Karpas-422 (cell line): ENCODE results near the gene EIF2S3. TPM values are rescaled to one million over a fixed set of nuclear protein-coding genes. Genes with fewer than 3 reads are reported as not detected.

Source experiments
- DNase-seq: peaks from one replicate; pipeline ENCODE4 v3.0.0-alpha.2; 2015
- H2AFZ ChIP-seq: fragments of 200-600 bp; sonication (generic); 2 replicates; pipeline ENCODE4 v1.6.1; 2014; ENCODE audit warnings: antibody characterized with exemption, low read length, mixed read lengths
- H3K27ac ChIP-seq: fragments of 200-600 bp; sonication (generic); 2 replicates; pipeline ENCODE4 v1.5.1; 2014; ENCODE audit warnings: mild to moderate bottlenecking, low read length, moderate library complexity
- H3K27me3 ChIP-seq: fragments of 200-600 bp; sonication (generic); 2 replicates; pipeline ENCODE4 v1.6.1; 2014; ENCODE audit warnings: low read length, mixed read lengths
- H3K36me3 ChIP-seq: fragments of 200-600 bp; sonication (generic); 2 replicates; pipeline ENCODE4 v1.6.1; 2014; ENCODE audit warnings: low read length, mixed read lengths; ENCODE audit not compliant: insufficient read depth
- H3K4me1 ChIP-seq: fragments of 200-600 bp; sonication (generic); 2 replicates; pipeline ENCODE4 v1.6.1; 2014; ENCODE audit warnings: mild to moderate bottlenecking, low read length, mixed read lengths
- H3K4me2 ChIP-seq: fragments of 200-600 bp; sonication (generic); 2 replicates; pipeline ENCODE4 v1.6.1; 2014; ENCODE audit warnings: low read length, low read depth, mild to moderate bottlenecking; ENCODE audit not compliant: poor library complexity, severe bottlenecking
- H3K4me3 ChIP-seq: fragments of 200-600 bp; sonication (generic); 2 replicates; pipeline ENCODE4 v1.5.1; 2014; ENCODE audit warnings: mild to moderate bottlenecking, antibody characterized with exemption, low read length, mixed read lengths
- H3K79me2 ChIP-seq: fragments of 200-600 bp; sonication (generic); 2 replicates; pipeline ENCODE4 v1.6.1; 2014; ENCODE audit warnings: mild to moderate bottlenecking, low read length, mixed read lengths
- H3K9ac ChIP-seq: fragments of 200-600 bp; sonication (generic); 2 replicates; pipeline ENCODE4 v1.6.0; 2014; ENCODE audit warnings: low read length
- H3K9me2 ChIP-seq: fragments of 200-600 bp; sonication (generic), shearing (Covaris generic); replicated peaks from 2 replicates; pipeline ENCODE4 v1.6.0; 2014; ENCODE audit warnings: mild to moderate bottlenecking, low read length, moderate library complexity; ENCODE audit not compliant: insufficient read depth
- H3K9me3 ChIP-seq: fragments of 300-700, 200-600 bp; sonication (generic); 2 replicates; pipeline ENCODE4 v1.6.1; 2014; ENCODE audit warnings: low read length, mixed read lengths
- H4K20me1 ChIP-seq: fragments of 200-600 bp; sonication (generic); 2 replicates; pipeline ENCODE4 v1.6.1; 2014; ENCODE audit warnings: mild to moderate bottlenecking, antibody characterized with exemption, low read length, low read depth; ENCODE audit not compliant: insufficient read depth
- total RNA-seq: library from RNA; depleted of rRNA; stranded (reverse); fragments of >200 nt; shearing (Covaris generic); gene quantifications from 2 replicates; pipeline ENCODE4 v1.2.3, GENCODE V29; 2014; ENCODE audit warnings: low replicate concordance; rRNA removed

The EIF2S3 gene
- total RNA-seq, 1 experiment from 2014 or later = 198 TPM

DNA sequence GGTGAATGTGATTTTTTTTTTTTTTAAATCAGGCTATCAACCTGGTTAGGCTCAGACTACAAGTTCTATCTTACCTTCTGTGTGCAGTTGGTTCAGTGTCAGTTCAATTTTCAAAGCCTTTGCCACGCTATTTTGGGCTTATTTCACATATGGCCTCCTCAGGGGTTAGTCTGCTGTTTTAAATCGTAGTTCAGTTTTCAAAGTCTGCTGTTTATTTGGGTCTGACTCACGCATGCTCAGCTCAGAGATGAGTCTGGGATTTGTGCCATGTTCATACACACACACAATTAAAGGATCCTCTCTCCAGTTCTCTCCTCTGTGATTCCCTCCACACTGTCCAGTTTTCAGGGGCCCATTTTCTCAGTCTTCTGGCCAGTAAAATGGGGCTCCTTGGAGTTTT is 62.5 kb downstream of the EIF2S3 start:
- Histone ChIP-seq H3K79me2 (no peaks in the 10 kb centered on the region), H2AFZ (no peak overlapping the region)

DNA sequence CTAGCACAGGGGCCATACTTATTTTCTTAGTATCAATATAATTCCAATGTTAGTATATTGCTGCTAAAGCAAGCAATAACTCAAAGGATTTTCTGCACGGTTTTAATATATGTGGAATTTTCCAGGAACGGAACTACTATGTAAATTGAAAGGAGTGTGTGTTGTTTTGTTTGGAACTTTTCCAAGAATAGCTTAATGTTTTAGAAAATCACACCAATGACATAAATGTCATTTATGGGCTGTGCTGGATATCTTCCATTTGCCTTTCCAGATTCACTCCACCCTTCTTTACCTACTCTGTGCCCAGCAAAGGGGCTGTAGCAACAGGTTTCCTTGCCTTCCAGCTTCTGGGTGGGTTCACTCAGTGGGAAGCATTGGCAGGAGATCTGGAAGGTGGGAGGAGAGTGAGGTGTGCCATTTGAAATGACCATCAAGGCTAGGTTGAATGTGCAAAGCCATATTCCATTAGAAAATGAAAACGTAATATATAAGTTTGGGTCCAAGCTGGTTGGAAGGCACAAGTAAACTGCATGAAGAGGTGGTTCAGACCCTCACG is 69.6 kb downstream of the EIF2S3 start:
- Histone ChIP-seq H3K27me3 (no peaks in the 10 kb centered on the region), H3K9ac (no peak overlapping the region), H3K4me1 (no peaks in the 10 kb centered on the region), H3K36me3 (no peaks in the 10 kb centered on the region), H3K79me2 (no peaks in the 10 kb centered on the region), H3K4me3 (no peak overlapping the region), H3K27ac (no peak overlapping the region), H3K4me2 (no peak overlapping the region), H3K9me2 (no peaks in the 10 kb centered on the region), H2AFZ (no peak overlapping the region), H4K20me1 (no peaks in the 10 kb centered on the region), H3K9me3 (no peaks in the 10 kb centered on the region)
- no peak for DNase-seq

More for the DNA sequence above, 62.5 kb downstream of the EIF2S3 start:
- Histone ChIP-seq H3K9me2 (no peaks in the 10 kb centered on the region), H3K4me2 (no peak overlapping the region), H3K9ac (no peak overlapping the region), H3K27me3 (no peaks in the 10 kb centered on the region), H4K20me1 (no peaks in the 10 kb centered on the region), H3K4me1 (no peaks in the 10 kb centered on the region; the same call in 1 of the 2 replicates), H3K4me3 (no peak overlapping the region), H3K27ac (no peak overlapping the region), H3K9me3 (no peaks in the 10 kb centered on the region), H3K36me3 (no peaks in the 10 kb centered on the region)
- DNase-seq = no peak

DNA sequence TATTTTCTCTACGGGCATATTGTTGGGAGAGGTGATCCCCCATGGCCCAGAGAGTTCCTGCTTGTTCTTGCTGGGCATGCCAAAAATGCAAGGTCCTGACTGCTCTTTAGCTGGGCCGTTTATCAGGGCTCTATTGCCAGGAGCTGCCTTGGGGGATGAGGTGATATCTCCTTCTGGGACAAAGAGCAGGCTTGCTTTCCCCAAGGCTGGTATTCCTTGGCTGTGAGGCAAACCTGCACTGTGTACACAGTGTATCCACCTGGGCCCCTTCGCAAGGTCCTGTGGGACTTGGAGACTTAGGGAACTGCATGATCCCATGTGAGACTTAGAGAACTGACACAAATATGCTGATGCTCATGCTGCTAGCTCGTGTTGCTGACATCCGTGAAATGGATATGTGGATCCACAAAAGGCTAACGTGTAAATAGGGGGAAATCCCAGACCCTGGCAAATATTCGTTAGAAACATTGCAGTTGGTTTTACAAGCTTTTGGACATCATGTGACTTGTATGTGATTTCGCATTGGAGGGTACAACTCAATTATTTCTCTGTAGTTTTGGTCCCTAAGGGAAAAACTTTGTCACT is 70.4 kb downstream of the EIF2S3 start:
- Histone ChIP-seq H4K20me1 (no peaks in the 10 kb centered on the region), H2AFZ (no peak overlapping the region)

More for the DNA sequence above, 70.4 kb downstream of the EIF2S3 start:
- H3K9ac ChIP-seq = no peak overlapping the region
- no peak overlapping the region for H3K4me3 ChIP-seq
- H3K79me2 ChIP-seq = no peaks in the 10 kb centered on the region
- H3K4me1 ChIP-seq = no peaks in the 10 kb centered on the region
- H3K9me2 ChIP-seq = no peaks in the 10 kb centered on the region
- no peak overlapping the region for H3K4me2 ChIP-seq
- no peak for DNase-seq
- H3K27ac ChIP-seq = no peak overlapping the region
- H3K36me3 ChIP-seq = no peaks in the 10 kb centered on the region
- H3K9me3 ChIP-seq = no peaks in the 10 kb centered on the region
- no peaks in the 10 kb centered on the region for H3K27me3 ChIP-seq

Other genes starting within 250 kb of the EIF2S3 start
- gene APOO, start 147.0 kb upstream of the EIF2S3 start, total RNA-seq = 27.3 and 37.4 TPM in 2 replicates
- gene CXorf58, start 146.9 kb upstream of the EIF2S3 start, total RNA-seq = not detected in 2 replicates
- 12.7 and 23.7 TPM in 2 replicates for gene KLHL15, start 27.8 kb upstream of the EIF2S3 start, total RNA-seq
- 26.4 and 44.2 TPM in 2 replicates for gene ZFX, start 94.8 kb downstream of the EIF2S3 start, total RNA-seq